ENCODE results near the gene PTCH1. TPM values are rescaled to one million over a fixed set of nuclear protein-coding genes. Genes with fewer than 3 reads are reported as not detected.

PTCH1 gene
- total and polyA plus RNA-seq, 10 of the 15 experiments (the other 5 are each of a cell fraction or from before 2014, with no cell fraction given) = 0.16 to 6.1 (median 2.6) TPM

- in situ Hi-C loops (cut with MboI) (no loop called here), intact Hi-C loops (cut with micrococcal nuclease; ENCODE audit: unreplicated experiment) (no loop called here)
- H3K9me3 ChIP-seq (replicated peaks; ENCODE audit: control insufficient read depth, insufficient read depth, low read length) = no peaks in the 10 kb centered on the region
- WGBS (ENCODE audit: insufficient coverage, insufficient replicate concordance, low lambda C conversion rate, missing lambda C conversion rate) = 85% methylated on average over 5 of the region's 5 CpGs
- ChIA-PET CTCF (no interaction called here), RAD21 (ENCODE audit: unreplicated experiment) (interaction anchor here (2.1 kb wide), 1 partner anchor 11 kb away, joined by 4 read pairs; no protein-coding TSS in a partner anchor), SMC1A (ENCODE audit: uncharacterized antibody, unreplicated experiment) (interaction anchor here (0.8 to 1.4 kb wide), 4 partner anchors 9 to 26 kb away, joined by 3 to 4 read pairs (median 3); no protein-coding TSS in a partner anchor), POLR2A (interaction anchor here (0.9 kb wide), 1 partner anchor 18 kb away, joined by 5 read pairs; no protein-coding TSS in a partner anchor)
- peaks cover 0 to 2% of the 10 kb centered on the region in 2 experiments; a peak in 1 of 4 replicates for H3K36me3 ChIP-seq (ENCODE audit: control insufficient read depth in 2 of 2, insufficient read depth in 2 of 2, low read length in 1 of 2)
- H3K9ac ChIP-seq (ENCODE audit: control insufficient read depth, insufficient read depth, low read length) = no peak overlapping the region
- peaks cover 3% of the 10 kb centered on the region for H3K79me2 ChIP-seq (ENCODE audit: control insufficient read depth, insufficient read depth, low read length)
- FAIRE-seq = no peak
- no peaks in the 10 kb centered on the region for H4K20me1 ChIP-seq (ENCODE audit: control insufficient read depth, insufficient read depth)
- no peak for ATAC-seq
- no peak overlapping the region for H3K27ac ChIP-seq (ENCODE audit: control insufficient read depth, insufficient read depth)
- no peak overlapping the region for H3K4me2 ChIP-seq (ENCODE audit: control insufficient read depth, insufficient read depth)
- H2AFZ ChIP-seq (ENCODE audit: control insufficient read depth, low read depth, low read length) = no peak overlapping the region
- no peak overlapping the region for H3K4me3 ChIP-seq
- H3K4me1 ChIP-seq (ENCODE audit: control insufficient read depth, insufficient read depth, low read length) = peaks cover 2% of the 10 kb centered on the region
- BruUV-seq (replicated peaks) = no TSS peak
- no peak for DNase-seq (ENCODE audit: low read depth, low spot score)
- no peaks in the 10 kb centered on the region for H3K27me3 ChIP-seq (replicated peaks in 1 of 2; ENCODE audit: control insufficient read depth in 2 of 2, insufficient read depth in 2 of 2, low read length in 1 of 2)
- no peak for TF ChIP-seq ZSCAN29 (IDR thresholded peaks at IDR 0.05)
- TF ChIP-seq SRF (IDR thresholded peaks at IDR 0.05; ENCODE audit: low read depth in 2 of 2, low read length in 2 of 2) = no peak
- TF ChIP-seq, protein P1, sequence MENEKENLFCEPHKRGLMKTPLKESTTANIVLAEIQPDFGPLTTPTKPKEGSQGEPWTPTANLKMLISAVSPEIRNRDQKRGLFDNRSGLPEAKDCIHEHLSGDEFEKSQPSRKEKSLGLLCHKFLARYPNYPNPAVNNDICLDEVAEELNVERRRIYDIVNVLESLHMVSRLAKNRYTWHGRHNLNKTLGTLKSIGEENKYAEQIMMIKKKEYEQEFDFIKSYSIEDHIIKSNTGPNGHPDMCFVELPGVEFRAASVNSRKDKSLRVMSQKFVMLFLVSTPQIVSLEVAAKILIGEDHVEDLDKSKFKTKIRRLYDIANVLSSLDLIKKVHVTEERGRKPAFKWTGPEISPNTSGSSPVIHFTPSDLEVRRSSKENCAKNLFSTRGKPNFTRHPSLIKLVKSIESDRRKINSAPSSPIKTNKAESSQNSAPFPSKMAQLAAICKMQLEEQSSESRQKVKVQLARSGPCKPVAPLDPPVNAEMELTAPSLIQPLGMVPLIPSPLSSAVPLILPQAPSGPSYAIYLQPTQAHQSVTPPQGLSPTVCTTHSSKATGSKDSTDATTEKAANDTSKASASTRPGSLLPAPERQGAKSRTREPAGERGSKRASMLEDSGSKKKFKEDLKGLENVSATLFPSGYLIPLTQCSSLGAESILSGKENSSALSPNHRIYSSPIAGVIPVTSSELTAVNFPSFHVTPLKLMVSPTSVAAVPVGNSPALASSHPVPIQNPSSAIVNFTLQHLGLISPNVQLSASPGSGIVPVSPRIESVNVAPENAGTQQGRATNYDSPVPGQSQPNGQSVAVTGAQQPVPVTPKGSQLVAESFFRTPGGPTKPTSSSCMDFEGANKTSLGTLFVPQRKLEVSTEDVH (IDR thresholded peaks at IDR 0.05; ENCODE audit: low read depth, partially characterized antibody) = no peak
- TF ChIP-seq POU2F2 (IDR thresholded peaks at IDR 0.05; ENCODE audit: borderline replicate concordance, low read depth, low read length) = no peak
- TF ChIP-seq IRF4 (IDR thresholded peaks at IDR 0.05; ENCODE audit: low read depth, low read length) = no peak
- no peak for TF ChIP-seq POLR2A (IDR thresholded peaks at IDR 0.05; ENCODE audit: low read depth, low read length)
- TF ChIP-seq MLLT1 (IDR thresholded peaks at IDR 0.05) = no peak
- TF ChIP-seq STAT1 (conservative IDR thresholded peaks at IDR 0.05) = no peak
- TF ChIP-seq SPI1 (IDR thresholded peaks at IDR 0.05; ENCODE audit: borderline replicate concordance, insufficient read depth, low read depth, low read length) = no peak
- TF ChIP-seq, protein P2, sequence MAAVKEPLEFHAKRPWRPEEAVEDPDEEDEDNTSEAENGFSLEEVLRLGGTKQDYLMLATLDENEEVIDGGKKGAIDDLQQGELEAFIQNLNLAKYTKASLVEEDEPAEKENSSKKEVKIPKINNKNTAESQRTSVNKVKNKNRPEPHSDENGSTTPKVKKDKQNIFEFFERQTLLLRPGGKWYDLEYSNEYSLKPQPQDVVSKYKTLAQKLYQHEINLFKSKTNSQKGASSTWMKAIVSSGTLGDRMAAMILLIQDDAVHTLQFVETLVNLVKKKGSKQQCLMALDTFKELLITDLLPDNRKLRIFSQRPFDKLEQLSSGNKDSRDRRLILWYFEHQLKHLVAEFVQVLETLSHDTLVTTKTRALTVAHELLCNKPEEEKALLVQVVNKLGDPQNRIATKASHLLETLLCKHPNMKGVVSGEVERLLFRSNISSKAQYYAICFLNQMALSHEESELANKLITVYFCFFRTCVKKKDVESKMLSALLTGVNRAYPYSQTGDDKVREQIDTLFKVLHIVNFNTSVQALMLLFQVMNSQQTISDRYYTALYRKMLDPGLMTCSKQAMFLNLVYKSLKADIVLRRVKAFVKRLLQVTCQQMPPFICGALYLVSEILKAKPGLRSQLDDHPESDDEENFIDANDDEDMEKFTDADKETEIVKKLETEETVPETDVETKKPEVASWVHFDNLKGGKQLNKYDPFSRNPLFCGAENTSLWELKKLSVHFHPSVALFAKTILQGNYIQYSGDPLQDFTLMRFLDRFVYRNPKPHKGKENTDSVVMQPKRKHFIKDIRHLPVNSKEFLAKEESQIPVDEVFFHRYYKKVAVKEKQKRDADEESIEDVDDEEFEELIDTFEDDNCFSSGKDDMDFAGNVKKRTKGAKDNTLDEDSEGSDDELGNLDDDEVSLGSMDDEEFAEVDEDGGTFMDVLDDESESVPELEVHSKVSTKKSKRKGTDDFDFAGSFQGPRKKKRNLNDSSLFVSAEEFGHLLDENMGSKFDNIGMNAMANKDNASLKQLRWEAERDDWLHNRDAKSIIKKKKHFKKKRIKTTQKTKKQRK (IDR thresholded peaks at IDR 0.05; ENCODE audit: low read depth, low read length) = no peak
- TF ChIP-seq USF1 (IDR thresholded peaks at IDR 0.05; ENCODE audit: borderline replicate concordance, extremely low read length, insufficient read depth, low read depth, low read length) = no peak
- no peak for TF ChIP-seq SMARCA5 (IDR thresholded peaks at IDR 0.05)
- no peak for TF ChIP-seq ZBED1 (IDR thresholded peaks at IDR 0.05; ENCODE audit: borderline replicate concordance)
- no peak for TF ChIP-seq TBL1XR1 (IDR thresholded peaks at IDR 0.05; ENCODE audit: low read depth, low read length)
- TF ChIP-seq JUND (IDR thresholded peaks at IDR 0.05; ENCODE audit: low read depth, low read length) = no peak
- no peak for TF ChIP-seq FOS (IDR thresholded peaks at IDR 0.05; ENCODE audit: borderline replicate concordance, extremely low read depth, insufficient read length)
These were observed 27.8 kb downstream of the PTCH1 start for GRCh38 chr9:95488954-95489353.

Data from GM12878 (cell line).